ENCODE data around the gene USP48. TPM values are rescaled to one million over a fixed set of nuclear protein-coding genes. Genes with fewer than 3 reads are reported as not detected.

The USP48 gene
- total and polyA plus RNA-seq, 10 of the 15 experiments (the other 5 are each of a cell fraction or from before 2014, with no cell fraction given) = 21.2 to 115 (median 75.5) TPM

GRCh38 chr1:21644348-21644747, 138.6 kb downstream of the USP48 start (continued):
- no peak for TF ChIP-seq MLLT1 (IDR thresholded peaks at IDR 0.05)
- TF ChIP-seq RFX5 (IDR thresholded peaks at IDR 0.05; ENCODE audit: low read depth, low read length) = no peak
- TF ChIP-seq BHLHE40 (IDR thresholded peaks at IDR 0.05; ENCODE audit: borderline replicate concordance in 1 of 2, low read depth in 2 of 2, low read length in 1 of 2) = no peak
- TF ChIP-seq PML (IDR thresholded peaks at IDR 0.05; ENCODE audit: low read length) = no peak
- TF ChIP-seq YY1 (IDR thresholded peaks at IDR 0.05; ENCODE audit: low read depth, low read length) = no peak

GRCh38 chr1:21643624-21644023, 139.3 kb downstream of the USP48 start:
- Histone ChIP-seq H3K9me3 (replicated peaks; ENCODE audit: control insufficient read depth, insufficient read depth, low read length) (no peaks in the 10 kb centered on the region), H3K4me3 (no peak overlapping the region), H2AFZ (ENCODE audit: control insufficient read depth, low read depth, low read length) (no peak overlapping the region), H3K27me3 (replicated peaks in 1 of 2; ENCODE audit: control insufficient read depth in 2 of 2, insufficient read depth in 2 of 2, low read length in 1 of 2) (peaks cover 0 to 2% of the 10 kb centered on the region in 2 experiments; a peak in 2 of 4 replicates), H4K20me1 (ENCODE audit: control insufficient read depth, insufficient read depth) (no peaks in the 10 kb centered on the region), H3K79me2 (ENCODE audit: control insufficient read depth, insufficient read depth, low read length) (no peaks in the 10 kb centered on the region), H3K27ac (ENCODE audit: control insufficient read depth, insufficient read depth) (no peak overlapping the region), H3K4me2 (ENCODE audit: control insufficient read depth, insufficient read depth) (no peak overlapping the region), H3K4me1 (ENCODE audit: control insufficient read depth, insufficient read depth, low read length) (no peaks in the 10 kb centered on the region), H3K36me3 (ENCODE audit: control insufficient read depth in 2 of 2, insufficient read depth in 2 of 2, low read length in 1 of 2) (no peaks in the 10 kb centered on the region), H3K9ac (ENCODE audit: control insufficient read depth, insufficient read depth, low read length) (no peak overlapping the region)
- no TSS peak for BruUV-seq (replicated peaks)
- DNase-seq (ENCODE audit: low read depth, low spot score) (no peak), FAIRE-seq (no peak), ATAC-seq (no peak)
- RAD21 ChIA-PET (ENCODE audit: unreplicated experiment) = no interaction called here
- CTCF ChIA-PET = no interaction called here
- in situ Hi-C loops (cut with MboI) (no loop called here), intact Hi-C loops (cut with micrococcal nuclease; ENCODE audit: unreplicated experiment) (no loop called here)
- POLR2A ChIA-PET = no interaction called here
- 20% methylated on average over 5 of the region's 5 CpGs for WGBS (ENCODE audit: insufficient coverage, insufficient replicate concordance, low lambda C conversion rate, missing lambda C conversion rate)
- SMC1A ChIA-PET (ENCODE audit: uncharacterized antibody, unreplicated experiment) = interaction anchor here (0.6 kb wide), 1 partner anchor 139 kb away, joined by 3 read pairs; no protein-coding TSS in a partner anchor
- TF ChIP-seq IRF4 (IDR thresholded peaks at IDR 0.05; ENCODE audit: low read depth, low read length) = no peak
- no peak for TF ChIP-seq ZBTB11 (CRISPR knock-in tag; IDR thresholded peaks at IDR 0.05)
- no peak for TF ChIP-seq HDAC6 (IDR thresholded peaks at IDR 0.05; ENCODE audit: unreplicated experiment)
- TF ChIP-seq ZNF592 (IDR thresholded peaks at IDR 0.05) = no peak
- TF ChIP-seq E2F8 (IDR thresholded peaks at IDR 0.05; ENCODE audit: low read depth, partially characterized antibody) = no peak

Data from GM12878 (cell line).